Smooth muscle cell of the pulmonary artery (primary cell): Measurements from ENCODE around the gene DRP2. TPM values are rescaled to one million over a fixed set of nuclear protein-coding genes. Genes with fewer than 3 reads are reported as not detected.

Source experiments
- total RNA-seq: library from RNA; depleted of rRNA; stranded (reverse); fragments of >200 nt; gene quantifications from 2 replicates; pipeline ENCODE4 v1.2.3, GENCODE V29; 2014

The DRP2 gene, protein sequence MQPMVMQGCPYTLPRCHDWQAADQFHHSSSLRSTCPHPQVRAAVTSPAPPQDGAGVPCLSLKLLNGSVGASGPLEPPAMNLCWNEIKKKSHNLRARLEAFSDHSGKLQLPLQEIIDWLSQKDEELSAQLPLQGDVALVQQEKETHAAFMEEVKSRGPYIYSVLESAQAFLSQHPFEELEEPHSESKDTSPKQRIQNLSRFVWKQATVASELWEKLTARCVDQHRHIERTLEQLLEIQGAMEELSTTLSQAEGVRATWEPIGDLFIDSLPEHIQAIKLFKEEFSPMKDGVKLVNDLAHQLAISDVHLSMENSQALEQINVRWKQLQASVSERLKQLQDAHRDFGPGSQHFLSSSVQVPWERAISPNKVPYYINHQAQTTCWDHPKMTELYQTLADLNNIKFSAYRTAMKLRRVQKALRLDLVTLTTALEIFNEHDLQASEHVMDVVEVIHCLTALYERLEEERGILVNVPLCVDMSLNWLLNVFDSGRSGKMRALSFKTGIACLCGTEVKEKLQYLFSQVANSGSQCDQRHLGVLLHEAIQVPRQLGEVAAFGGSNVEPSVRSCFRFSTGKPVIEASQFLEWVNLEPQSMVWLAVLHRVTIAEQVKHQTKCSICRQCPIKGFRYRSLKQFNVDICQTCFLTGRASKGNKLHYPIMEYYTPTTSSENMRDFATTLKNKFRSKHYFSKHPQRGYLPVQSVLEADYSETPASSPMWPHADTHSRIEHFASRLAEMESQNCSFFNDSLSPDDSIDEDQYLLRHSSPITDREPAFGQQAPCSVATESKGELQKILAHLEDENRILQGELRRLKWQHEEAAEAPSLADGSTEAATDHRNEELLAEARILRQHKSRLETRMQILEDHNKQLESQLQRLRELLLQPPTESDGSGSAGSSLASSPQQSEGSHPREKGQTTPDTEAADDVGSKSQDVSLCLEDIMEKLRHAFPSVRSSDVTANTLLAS
- total RNA-seq = 1.0 and 1.8 TPM in 2 replicates

DNA sequence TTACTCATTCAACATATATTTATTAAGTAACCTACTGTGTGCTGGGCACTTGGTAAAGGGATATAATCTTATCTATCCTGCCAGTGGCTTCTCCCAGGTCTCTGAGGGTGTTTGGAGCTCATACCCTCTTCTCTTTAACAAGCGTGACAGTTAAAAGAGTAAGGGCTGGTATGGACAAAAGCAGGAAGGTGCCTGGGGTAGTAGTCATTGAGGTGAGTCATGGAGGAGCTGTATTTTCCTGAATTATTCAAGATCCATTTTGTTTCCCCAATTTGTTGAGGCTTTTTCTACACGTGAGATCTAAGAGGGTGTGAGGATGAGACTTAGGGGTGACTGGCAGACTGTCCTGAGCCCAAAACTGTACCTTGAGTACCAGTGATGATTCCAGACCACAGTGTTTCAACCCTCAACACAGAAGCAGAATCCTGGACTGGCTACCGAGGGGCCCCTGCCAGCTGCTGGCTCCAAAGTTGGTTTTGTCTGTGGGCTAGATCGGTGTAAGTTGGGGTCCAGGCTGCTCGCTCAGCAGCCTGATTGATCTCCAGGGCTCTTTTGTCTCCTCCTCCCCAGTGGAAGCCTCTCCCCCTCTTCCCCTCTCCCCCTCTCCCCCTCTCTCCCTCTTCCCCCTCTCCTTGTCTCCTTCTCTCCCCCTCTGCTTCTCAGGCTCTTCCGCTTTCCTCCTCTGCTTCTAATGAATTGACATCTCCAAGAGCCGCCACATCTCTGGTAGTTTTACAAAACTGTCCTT lies at the start of gene DRP2:
TSS of gene DRP2 (plus strand) at position 671 of the 748 bp plus-strand sequence. CDS start 11,862 bp downstream, outside the sequence.

GRCh38 chrX:101290957-101291603 lies 71.5 kb downstream of the DRP2 start, which contains the start of gene TAF7L:
TAF7L (minus strand) TSS chrX:101291334; CDS start chrX:101287543, 3,791 bp downstream.

Other genes starting within 250 kb of the DRP2 start
- gene TRMT2B, start 167.7 kb upstream of the DRP2 start, total RNA-seq = 13.0 and 14.9 TPM in 2 replicates
- 5.5 and 7.2 TPM in 2 replicates for gene TMEM35A, start 140.9 kb upstream of the DRP2 start, total RNA-seq
- gene CENPI, start 121.6 kb upstream of the DRP2 start, total RNA-seq = 5.0 and 7.8 TPM in 2 replicates
- gene TAF7L, start 71.5 kb downstream of the DRP2 start, total RNA-seq = 0.20 and 0.26 TPM in 2 replicates
- gene TIMM8A, start 129.0 kb downstream of the DRP2 start, total RNA-seq = 4.0 and 4.1 TPM in 2 replicates
- not detected in 2 replicates for gene BTK, start 166.4 kb downstream of the DRP2 start, total RNA-seq
- gene RPL36A, start 171.2 kb downstream of the DRP2 start, total RNA-seq = 381 and 482 TPM in 2 replicates
- 18.3 and 23.0 TPM in 2 replicates for gene GLA, start 188.1 kb downstream of the DRP2 start, total RNA-seq
- gene HNRNPH2, start 188.4 kb downstream of the DRP2 start, total RNA-seq = 55.9 and 72.3 TPM in 2 replicates